ENCODE measurements around the gene CD83.

- TF ChIP-seq, protein P1, sequence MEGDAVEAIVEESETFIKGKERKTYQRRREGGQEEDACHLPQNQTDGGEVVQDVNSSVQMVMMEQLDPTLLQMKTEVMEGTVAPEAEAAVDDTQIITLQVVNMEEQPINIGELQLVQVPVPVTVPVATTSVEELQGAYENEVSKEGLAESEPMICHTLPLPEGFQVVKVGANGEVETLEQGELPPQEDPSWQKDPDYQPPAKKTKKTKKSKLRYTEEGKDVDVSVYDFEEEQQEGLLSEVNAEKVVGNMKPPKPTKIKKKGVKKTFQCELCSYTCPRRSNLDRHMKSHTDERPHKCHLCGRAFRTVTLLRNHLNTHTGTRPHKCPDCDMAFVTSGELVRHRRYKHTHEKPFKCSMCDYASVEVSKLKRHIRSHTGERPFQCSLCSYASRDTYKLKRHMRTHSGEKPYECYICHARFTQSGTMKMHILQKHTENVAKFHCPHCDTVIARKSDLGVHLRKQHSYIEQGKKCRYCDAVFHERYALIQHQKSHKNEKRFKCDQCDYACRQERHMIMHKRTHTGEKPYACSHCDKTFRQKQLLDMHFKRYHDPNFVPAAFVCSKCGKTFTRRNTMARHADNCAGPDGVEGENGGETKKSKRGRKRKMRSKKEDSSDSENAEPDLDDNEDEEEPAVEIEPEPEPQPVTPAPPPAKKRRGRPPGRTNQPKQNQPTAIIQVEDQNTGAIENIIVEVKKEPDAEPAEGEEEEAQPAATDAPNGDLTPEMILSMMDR (IDR thresholded peaks at IDR 0.05; ENCODE audit: insufficient read depth, low read length), result no peak
- TF ChIP-seq REST (IDR thresholded peaks at IDR 0.05; ENCODE audit: insufficient replicate concordance, low read depth), result no peak
- TF ChIP-seq POLR2AphosphoS5 (IDR thresholded peaks at IDR 0.05; ENCODE audit: low read depth), result no peak
- TF ChIP-seq GABPA (IDR thresholded peaks at IDR 0.05; ENCODE audit: low read depth), result no peak
- no peak for TF ChIP-seq SPI1 (IDR thresholded peaks at IDR 0.05; ENCODE audit: borderline replicate concordance, low read depth)
These were observed 34.2 kb downstream of the CD83 start for GRCh38 chr6:14151773-14152172.
